HG03025 (cell line): ENCODE results near the gene NDRG4.
A peak's percentile ranks its signal among the peaks of the same experiment; 100 is the strongest.

Experiments
- ATAC-seq: cut with Tn5 transposase; IDR thresholded peaks from one replicate; pipeline ENCODE4 v1.9.1; 2021; ENCODE audit warnings: mild to moderate bottlenecking, moderate library complexity; ENCODE audit not compliant: unreplicated experiment, low FRiP score

The NDRG4 gene

DNA sequence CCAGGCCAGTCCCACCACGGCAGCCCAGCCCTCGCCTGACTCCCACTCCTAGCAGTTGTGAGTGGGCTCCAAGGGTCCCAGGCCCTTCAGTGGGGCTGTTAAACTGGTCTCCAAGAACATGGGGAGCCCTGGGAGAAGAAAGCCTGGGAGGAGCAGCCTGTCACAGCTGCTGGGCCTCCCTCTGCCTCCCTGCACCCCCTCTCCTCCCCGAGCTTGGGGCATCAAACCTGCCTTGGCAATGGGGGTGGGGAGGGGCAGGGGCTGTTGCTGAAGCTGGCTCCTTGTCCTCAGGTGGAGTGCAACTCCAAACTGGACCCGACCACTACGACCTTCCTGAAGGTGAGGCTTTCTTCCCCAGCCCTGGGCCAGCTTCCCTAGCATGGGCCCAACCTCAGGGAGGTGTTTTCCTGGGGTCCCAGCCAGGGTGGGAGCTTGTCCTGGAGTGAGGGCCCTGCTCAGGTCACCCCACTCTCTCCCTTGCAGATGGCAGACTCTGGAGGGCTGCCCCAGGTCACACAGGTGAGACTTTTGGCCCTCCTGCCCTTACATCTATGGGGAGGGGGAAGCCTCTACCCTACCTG lies 8.8 kb downstream of the NDRG4 start:
- no peak for ATAC-seq

DNA sequence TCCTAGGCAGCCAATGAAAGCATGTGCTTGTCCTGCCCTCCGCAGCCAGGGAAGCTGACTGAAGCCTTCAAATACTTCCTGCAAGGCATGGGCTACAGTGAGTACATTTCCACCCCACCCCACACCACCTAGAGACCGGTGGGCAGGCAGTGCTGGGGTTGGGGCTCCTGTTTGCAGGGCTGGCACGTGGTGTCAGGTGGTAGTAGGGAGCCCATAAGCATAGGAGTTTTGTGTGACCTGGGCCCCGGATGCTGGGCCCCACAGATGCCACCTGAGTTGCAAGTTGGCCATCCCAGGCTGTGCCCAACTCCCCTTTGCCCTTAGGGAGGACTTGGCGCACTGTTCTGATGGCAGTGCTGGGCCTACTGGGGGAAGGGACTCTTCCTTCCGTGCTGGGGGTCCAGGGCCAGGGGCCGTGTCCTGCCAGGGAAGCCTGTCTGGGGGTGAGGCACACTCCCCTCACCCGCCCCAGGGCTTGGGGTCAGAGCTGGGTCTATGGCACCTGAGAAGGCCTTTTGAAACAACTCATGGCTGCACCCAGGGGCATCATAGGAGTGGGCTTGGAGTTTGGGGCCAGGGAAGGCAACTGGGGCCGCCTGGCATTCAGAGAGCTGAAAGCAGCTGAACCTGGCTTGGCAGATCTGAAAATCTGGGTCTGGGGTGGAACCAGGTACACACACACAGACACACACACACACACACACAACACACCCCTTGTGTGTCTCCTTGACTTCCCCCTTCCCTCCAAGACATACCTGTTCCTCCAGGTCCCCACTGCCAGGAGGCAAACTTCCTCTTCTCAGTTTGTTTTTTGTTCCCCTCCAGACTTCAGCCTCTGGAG lies 9.5 kb downstream of the NDRG4 start:
- ATAC-seq: no peak

- no peak for ATAC-seq
These were observed 10.3 kb downstream of the NDRG4 start for GRCh38 chr16:58510097-58510775.

DNA sequence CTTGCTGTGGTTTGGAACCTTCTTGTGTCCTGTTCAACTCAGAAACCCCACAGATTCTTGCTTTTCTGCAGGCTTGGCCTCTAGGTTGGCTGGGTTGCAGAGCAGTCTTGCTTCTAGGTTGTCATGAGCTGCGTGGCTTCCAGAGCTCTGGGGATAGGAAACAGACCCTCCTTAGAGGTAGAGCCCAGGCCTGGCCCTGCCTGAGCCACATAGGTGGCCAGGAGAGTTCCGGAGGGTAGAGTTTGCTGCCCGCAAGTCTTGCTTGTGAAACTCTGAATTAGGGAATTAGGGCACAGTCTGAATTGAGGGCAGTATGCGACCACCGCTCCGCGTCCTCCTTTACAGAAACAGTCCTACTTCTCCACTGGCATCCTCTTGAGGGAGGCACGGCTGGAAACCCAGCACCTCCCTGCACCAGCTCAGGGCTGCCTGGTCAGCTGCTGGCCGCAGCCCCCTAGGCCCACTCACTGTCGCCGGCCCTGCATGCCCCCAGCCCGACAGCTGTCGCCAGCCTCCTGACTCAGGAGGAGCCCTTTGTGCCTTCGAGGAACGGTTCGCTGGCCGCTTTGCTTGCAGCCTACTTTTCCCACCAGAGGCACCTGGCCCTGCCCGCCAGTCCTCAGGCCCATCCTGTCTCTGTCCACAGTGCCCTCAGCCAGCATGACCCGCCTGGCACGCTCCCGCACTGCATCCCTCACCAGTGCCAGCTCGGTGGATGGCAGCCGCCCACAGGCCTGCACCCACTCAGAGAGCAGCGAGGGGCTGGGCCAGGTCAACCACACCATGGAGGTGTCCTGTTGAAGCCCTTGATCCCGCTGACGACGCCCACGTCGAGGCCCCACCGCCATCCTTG lies 11.1 kb downstream of the NDRG4 start:
- no peak for ATAC-seq

DNA sequence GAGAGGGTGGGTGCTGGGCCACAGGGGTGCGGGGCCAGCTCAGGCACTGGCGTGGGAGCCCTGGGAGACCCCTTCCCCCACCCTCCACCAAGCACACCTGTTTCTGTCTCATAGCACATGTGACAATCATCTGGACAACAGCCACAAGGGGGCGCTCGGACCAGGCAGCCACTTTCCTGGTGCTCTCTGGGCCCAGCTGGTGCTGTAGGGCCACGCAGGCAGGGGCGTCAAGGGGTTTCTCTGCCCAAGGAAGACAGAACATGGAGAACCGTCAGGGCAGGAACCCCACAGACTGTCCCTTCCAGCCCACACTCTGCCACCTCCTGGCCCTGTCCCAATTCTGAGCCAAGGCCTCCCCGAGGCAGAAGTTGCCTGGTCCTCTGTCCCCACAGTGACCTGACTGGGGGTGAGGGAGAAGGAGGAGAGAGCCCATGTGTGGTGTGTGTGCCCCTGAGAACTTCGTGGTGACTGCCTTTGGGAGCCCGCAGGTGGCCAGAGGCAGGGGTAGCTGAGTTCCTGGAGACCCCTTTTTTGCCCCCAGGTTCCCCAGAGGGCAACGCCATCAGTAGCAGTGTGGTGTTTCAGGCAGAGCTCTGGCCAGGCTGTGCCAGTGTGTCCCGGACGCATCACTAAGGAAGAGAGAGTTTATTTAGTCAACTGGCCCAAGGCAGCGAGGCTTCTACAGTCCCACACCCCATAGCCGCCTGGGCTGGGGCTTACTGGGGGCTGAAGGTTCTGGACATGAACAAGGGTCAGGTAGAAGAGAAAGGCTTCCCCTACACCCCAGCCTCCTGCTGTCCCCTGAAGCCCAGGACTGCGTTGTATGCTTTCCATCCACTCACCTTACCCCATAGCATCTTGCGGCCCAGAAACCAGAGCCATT lies 12.2 kb downstream of the NDRG4 start:
- ATAC-seq: no peak

GRCh38 chr16:58513874-58514273 lies 13.9 kb downstream of the NDRG4 start:
- no peak for ATAC-seq

DNA sequence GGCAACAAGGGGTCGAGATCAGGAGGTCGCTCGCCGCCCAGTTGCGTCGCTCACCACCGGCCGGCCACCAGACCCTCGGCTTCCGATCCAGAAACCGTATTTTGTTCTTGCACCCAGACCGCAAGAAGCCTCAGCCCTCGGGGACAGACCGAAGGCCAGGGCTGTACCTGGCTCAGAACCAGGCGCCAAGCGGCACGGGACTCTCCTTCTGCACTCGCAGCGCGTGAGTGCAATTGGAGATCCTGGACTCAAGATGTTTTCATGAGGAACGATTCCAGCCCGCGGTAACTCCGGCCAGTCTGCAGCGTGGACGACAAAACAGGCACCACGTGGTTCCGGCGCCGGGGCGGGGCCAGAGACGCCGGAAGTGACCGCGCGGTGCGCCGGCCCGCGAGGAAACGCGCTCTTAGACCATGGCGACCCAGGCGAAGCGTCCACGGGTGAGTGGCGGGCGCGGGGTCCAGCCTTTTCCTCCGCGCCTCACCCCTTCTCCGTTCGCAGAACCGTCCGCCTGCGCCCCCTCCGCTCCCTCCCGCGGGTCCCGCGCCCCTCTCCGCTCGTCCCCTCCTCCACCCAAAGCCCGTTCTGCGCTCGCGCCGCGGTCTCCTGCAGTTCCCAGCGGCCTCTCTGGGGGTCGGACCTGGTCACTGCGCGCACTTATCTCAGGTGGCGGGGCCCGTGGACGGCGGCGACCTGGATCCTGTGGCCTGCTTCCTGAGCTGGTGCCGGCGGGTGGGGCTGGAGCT lies 15.4 kb downstream of the NDRG4 start, which contains the start of gene SETD6:
Gene SETD6 (plus strand): TSS at position 393 of the 746 bp plus-strand sequence. CDS start 21 bp downstream, at position 414.
- peak; percentile 77 for ATAC-seq

DNA sequence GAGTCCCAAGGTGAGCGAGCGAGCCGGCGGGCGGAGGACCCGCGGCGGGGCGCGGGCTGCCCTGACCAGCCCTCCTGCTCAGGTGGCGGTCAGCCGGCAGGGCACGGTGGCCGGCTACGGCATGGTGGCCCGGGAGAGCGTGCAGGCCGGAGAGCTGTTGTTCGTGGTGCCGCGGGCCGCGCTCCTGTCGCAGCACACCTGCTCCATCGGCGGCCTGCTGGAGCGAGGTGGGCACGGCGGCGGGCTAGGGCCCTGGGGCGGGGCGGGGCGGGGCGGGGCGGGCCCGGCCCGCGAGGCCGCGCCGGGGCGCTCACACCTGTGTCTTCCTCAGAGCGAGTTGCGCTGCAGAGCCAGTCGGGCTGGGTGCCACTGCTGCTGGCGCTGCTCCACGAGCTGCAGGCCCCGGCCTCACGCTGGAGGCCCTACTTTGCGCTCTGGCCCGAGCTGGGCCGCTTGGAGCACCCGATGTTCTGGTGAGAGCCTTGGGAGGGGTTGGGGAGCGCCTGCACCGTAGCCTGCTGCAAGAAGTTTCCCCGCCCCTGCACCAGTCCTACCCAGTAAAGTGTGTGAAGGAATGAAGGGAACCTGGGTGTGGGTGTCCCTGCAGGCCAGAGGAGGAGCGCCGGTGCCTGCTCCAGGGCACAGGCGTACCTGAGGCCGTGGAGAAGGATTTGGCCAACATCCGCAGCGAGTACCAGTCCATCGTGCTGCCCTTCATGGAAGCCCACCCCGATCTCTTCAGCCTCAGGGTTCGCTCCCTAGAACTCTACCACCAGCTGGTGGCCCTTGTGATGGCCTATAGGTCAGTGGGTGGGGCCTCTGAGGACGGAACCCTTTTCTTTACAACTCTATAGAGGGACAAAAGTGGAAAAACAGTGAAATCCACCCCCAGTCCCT lies 16.2 kb downstream of the NDRG4 start:
- ATAC-seq: peak; percentile 43

GRCh38 chr16:58516768-58517107 lies 16.8 kb downstream of the NDRG4 start:
- ATAC-seq: no peak

- no peak for ATAC-seq
These were observed 18.4 kb downstream of the NDRG4 start for GRCh38 chr16:58518083-58518979.

GRCh38 chr16:58518980-58519368 lies 19.0 kb downstream of the NDRG4 start:
- ATAC-seq: no peak

- ATAC-seq: no peak
These were observed 19.8 kb downstream of the NDRG4 start for GRCh38 chr16:58519707-58520106.

DNA sequence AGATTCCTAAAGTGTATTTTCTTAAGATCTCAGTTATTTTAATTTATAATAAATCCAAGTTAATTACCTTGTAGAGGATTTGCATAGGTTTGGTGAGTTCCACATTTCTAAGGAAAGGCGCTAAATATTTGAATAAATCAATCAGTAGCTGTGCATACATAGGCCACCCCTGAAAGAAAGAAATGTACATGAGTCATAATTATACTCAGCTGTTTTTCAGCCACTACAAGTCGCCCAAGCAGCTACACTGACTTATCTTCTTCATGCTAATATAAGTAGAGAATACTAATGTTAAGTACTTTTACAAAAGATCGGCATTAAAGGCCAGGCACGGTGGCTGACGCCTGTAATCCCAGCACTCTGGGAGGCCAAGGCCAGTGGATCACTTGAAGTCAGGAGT lies 30.2 kb downstream of the NDRG4 start:
- ATAC-seq: no peak

DNA sequence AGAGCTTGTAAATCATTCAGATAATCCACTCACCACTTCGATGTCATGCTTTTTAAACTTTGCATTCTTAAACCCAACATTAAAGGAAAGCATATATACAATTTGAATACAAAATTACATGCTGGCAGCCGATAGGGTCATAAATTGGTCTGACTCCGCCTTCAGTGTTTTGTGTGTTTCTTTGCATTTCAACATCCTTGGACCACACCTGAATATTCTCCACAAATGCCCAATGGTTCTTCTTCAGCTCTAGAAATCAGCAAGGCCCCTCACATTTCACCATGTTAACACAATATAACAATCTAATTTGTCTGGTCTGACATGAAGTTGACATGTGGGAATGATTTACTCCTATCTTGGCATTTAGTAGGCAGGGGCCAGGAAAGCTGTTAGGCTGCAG lies 32.5 kb downstream of the NDRG4 start:
- no peak for ATAC-seq

GRCh38 chr16:58533751-58534470 lies 34.0 kb downstream of the NDRG4 start:
- no peak for ATAC-seq

GRCh38 chr16:58535100-58535499 lies 35.2 kb downstream of the NDRG4 start:
- no peak for ATAC-seq
